HG03045 (cell line): ENCODE measurements around the gene DEXI.

Source experiments
- ATAC-seq: cut with Tn5 transposase; IDR thresholded peaks from one replicate; pipeline ENCODE4 v1.9.1; 2021; ENCODE audit warnings: mild to moderate bottlenecking, moderate library complexity; ENCODE audit not compliant: unreplicated experiment

The DEXI gene

GRCh38 chr16:10902999-10903398 lies 39.3 kb downstream of the DEXI start:
- ATAC-seq, result no peak

GRCh38 chr16:10897134-10897533 lies 45.1 kb downstream of the DEXI start:
- no peak for ATAC-seq

- no peak for ATAC-seq
These were observed 45.5 kb downstream of the DEXI start for GRCh38 chr16:10896723-10897122.

- no peak for ATAC-seq
These were observed 46.1 kb downstream of the DEXI start for GRCh38 chr16:10896165-10896564.

- no peak for ATAC-seq
These were observed 47.0 kb downstream of the DEXI start for GRCh38 chr16:10895053-10895946.

GRCh38 chr16:10892782-10893318 lies 49.4 kb downstream of the DEXI start:
- ATAC-seq, result no peak

GRCh38 chr16:10889855-10890254 lies 52.4 kb downstream of the DEXI start:
- ATAC-seq, result no peak

- ATAC-seq, result no peak
These were observed 53.8 kb downstream of the DEXI start for GRCh38 chr16:10888320-10888937.

DNA sequence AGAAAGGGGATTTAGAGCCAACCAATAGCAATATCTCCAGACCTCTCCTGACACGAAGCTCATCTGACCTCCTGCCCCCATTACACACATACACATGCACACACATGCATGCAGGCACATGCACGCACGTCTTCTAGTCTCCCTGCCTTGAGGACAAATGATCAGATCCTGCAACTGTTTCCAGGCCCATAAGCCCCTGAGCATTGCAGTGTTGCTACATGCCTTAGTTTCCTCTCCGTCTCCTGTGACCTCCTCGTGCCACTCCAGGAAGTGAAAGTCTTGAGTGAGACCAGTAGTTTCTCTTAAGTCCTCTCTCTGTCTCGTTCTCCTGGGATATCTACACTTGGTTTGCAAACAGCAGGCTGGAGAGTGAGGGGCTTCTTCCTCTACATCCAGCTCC lies 57.0 kb downstream of the DEXI start:
- no peak for ATAC-seq

- ATAC-seq, result no peak
These were observed 59.3 kb downstream of the DEXI start for GRCh38 chr16:10883004-10883403.

DNA sequence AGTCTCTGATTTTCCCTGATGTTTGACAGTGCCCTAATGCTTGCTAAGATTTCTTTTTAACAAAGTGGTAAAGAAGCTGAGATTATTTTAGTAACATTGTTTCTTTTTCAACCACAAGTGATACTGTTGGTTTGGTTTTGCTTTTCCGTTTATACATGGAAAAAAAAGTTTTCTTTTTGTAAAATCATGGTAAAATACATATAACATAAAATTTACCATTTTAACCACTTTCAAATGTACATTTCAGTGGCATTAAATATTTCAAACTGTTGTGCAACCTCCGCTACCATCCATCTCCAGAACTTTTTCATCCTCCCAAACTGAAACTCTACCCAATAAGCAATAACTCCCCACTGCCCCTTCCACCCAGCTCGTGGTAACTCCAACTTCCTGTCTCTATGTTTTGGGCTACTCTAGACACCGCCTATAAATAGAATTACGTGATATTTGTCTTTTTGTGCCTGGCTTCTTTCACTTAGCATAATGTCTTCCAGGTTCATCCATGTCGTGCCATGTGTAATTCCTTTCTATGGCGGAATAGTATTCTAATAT lies 60.7 kb downstream of the DEXI start:
- ATAC-seq, result no peak

- ATAC-seq, result no peak
These were observed 61.4 kb downstream of the DEXI start for GRCh38 chr16:10880594-10881452.

DNA sequence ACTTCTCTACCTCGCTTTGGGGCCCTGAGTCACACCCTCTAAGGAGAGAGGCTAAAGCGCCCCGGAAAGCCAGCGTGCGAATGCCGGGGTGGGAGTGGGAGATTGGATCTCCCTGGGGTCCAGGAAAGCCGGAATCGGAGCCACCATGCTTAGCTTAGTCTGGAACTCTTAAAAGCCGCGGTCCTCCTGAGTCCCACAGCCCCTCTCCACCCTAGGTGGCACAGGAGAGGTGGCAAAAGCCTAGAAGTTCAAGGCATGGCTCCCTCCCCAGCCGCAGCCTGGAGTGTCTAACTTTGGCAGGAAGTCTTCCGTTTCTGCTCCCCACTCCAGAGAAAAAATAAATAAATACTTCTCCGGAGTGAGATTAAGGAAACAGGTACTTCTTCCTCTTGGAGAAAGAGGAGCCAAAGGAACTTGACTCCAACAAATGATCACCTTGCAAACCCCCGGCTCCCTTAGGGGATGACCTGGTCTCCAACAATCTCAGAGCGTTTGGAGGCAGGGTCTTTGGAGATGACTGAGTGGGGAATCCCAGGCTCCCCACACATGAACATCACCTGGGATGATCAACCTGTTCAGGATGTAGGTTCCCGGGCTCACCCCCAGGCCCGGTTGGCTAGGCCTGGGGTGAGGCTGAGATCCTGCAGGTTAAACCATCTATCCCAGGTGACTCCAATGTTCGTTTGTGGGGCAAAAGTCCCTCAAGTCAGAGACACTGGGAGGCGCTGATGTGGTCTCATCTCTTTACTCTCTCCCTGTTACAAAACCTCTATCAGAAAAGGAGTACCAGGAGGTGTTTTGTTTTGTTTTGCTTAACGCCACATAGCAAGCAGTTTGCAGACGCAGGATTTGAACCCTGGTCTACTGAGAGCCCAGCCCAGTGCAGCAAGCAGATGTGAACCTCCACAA lies 62.3 kb downstream of the DEXI start:
- no peak for ATAC-seq
